Retinal pigment epithelial cell (primary cell): ENCODE measurements around the gene ATR.
"Not testable (repeated sequence)": the region's sequence is repeated elsewhere in the genome, so short reads cannot be mapped to it uniquely, and the experiment has no call there.

Source experiments
- DNase-seq: peaks from one replicate; pipeline ENCODE4 v3.0.0-alpha.2; 2010; ENCODE audit warnings: low read depth
- H3K4me3 ChIP-seq: 2 replicates; pipeline ENCODE4 v1.5.1; 2011; ENCODE audit warnings: mild to moderate bottlenecking, low read length, control low read depth, moderate library complexity
- TF ChIP-seq, protein P1 (sequence below): conservative IDR thresholded peaks from 2 replicates; pipeline ENCODE4 v1.5.1; 2011; ENCODE audit warnings: low read depth, low read length, control low read depth, inconsistent platforms

The ATR gene

DNA sequence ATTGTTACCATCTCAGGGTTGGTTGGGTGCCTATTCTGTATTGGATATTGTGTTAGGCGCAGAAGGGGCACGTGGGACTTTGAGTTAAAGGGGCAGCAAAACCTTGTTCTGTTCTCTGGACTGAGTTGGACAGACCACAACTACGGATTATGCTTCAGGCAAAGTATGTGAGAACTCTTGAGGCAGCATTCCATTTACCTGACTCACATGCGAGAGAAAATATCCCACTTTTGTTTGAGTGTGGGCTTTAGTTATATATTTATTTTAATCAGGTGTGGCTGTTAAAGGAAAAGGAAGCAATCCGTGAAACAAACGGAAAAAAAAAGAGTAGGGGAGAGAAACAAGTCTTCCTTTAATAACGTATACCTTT lies 17.0 kb upstream of the ATR start:
- H3K4me3 ChIP-seq: peak overlapping the region; percentile 82
- DNase-seq: peak; percentile 96
- TF ChIP-seq, protein P1, sequence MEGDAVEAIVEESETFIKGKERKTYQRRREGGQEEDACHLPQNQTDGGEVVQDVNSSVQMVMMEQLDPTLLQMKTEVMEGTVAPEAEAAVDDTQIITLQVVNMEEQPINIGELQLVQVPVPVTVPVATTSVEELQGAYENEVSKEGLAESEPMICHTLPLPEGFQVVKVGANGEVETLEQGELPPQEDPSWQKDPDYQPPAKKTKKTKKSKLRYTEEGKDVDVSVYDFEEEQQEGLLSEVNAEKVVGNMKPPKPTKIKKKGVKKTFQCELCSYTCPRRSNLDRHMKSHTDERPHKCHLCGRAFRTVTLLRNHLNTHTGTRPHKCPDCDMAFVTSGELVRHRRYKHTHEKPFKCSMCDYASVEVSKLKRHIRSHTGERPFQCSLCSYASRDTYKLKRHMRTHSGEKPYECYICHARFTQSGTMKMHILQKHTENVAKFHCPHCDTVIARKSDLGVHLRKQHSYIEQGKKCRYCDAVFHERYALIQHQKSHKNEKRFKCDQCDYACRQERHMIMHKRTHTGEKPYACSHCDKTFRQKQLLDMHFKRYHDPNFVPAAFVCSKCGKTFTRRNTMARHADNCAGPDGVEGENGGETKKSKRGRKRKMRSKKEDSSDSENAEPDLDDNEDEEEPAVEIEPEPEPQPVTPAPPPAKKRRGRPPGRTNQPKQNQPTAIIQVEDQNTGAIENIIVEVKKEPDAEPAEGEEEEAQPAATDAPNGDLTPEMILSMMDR: no peak

DNA sequence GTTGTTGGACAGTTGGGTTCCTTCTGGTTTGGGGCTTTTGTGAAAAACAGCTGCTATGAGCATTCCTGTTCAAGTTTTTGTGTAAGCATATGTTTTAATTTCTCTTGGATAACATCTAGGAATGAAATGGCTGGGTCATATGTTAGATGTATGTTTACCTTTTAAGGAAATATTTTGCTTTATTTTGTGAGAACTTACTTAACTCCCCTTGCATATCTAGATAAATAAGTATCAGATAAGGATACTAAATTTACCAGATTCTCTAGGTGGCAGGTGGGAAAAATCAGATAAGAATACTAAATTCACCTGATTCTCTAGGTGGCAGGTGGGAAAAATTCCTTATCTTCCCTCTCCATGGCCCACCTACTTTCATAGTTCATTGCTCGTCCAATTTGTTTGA lies 16.6 kb upstream of the ATR start:
- H3K4me3 ChIP-seq: no peak overlapping the region
- TF ChIP-seq, protein P1: no peak
- DNase-seq: no peak

DNA sequence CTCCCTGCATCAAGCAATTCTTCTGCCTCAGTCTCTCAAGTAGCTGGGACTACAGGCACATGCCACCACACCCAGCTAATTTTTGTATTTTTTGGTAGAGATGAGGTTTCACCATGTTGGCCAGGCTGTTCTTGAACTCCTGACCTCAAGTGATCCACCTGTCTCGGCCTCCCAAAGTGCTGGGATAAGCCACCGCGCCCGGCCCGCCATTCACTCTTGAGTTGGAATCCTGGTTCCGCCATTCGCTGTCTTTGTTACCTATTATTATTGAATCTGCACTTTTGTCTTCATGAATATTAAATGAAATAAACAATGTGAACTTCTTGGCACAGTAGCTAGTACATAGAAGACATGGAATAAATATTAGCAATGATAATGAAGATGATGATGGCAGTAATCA lies 13.7 kb upstream of the ATR start:
- not testable (repeated sequence) for H3K4me3 ChIP-seq, DNase-seq

DNA sequence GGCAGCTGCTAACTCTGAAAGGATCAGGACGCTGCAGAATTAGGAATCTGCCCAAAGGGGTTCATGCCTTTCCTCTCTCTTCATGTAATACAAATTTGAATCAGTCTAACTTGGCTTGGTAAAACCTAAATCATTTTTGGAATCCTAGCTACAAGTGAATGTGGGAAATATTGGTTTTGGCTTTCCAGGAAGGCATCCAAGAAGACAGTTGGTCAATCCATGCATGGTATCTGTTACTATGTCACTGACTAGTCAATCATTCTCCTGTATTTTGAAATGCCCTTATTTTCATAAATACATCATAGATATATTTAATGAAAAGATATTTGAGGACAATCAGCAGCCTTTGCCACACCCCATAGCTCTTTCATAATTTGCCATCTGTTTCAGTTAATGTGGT lies 10.2 kb upstream of the ATR start:
- no peak for DNase-seq
- H3K4me3 ChIP-seq: no peak overlapping the region
- TF ChIP-seq, protein P1: no peak

DNA sequence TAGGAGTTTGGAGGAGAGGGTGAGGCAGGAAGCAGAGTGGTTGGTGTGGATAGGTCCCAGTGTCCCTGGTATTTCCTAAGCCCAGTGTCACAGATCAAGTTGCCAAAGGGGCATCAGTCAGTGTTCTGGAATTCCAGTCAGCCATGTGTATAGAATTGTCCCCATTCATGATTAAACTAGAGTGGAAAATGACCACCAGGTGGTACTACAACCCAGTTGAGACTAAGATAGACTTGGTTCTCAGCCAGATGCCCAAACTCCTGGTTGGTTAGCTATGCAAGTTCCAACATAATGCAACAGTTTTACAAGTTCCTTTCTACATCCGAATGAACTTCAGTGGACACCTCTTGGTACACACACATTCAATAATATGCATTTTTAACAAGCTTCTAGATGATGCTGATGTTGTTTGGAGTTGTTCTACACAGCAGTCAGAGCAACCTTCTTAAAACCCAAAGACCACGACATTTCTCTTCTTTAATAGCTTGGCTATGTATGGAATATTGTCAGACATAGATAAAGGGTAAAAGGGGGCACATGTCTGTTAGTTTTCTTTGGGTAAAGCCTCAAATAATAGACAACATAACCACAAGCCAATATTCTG lies 8.4 kb upstream of the ATR start:
- H3K4me3 ChIP-seq: no peak overlapping the region
- DNase-seq: peak; percentile 51
- TF ChIP-seq, protein P1: peak; percentile 66

DNA sequence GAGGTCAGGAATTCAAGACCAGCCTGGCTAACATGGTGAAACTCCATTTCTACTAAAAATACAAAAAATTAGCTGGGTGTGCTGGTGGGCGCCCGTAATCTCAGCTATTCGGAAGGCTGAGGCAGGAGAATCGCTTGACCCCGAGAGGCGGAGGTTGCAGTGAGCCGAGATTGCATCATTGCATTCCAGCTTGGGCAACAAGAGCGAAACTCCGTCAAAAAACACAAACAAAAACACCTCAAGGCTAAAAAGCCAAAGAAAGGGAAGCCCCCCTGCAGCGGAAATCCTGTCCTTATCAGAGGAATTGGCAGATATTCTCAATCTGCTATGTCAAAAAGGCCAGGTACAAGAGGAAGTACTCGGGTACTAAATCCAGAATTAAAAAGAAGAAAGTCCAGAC lies 2.5 kb upstream of the ATR start:
- not testable (repeated sequence) for H3K4me3 ChIP-seq, DNase-seq

DNA sequence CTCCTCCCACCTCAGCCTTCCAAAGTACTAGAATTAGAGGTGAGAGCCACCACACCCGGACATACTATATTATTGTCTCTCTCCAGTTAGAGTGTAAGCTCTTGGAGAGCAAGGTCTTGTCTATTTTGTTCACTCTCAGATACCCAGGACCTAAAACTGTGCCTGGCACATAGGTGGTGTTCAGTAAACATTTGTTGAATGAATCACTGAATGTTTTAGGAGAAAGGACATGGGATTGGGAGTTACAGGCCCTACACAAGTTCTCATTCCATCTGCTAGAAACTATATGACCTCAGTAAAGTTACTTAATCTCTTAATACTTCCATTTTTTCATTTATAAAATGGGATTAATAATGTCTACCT lies 1.5 kb upstream of the ATR start:
- no peak overlapping the region for H3K4me3 ChIP-seq
- TF ChIP-seq, protein P1: no peak
- DNase-seq: no peak

DNA sequence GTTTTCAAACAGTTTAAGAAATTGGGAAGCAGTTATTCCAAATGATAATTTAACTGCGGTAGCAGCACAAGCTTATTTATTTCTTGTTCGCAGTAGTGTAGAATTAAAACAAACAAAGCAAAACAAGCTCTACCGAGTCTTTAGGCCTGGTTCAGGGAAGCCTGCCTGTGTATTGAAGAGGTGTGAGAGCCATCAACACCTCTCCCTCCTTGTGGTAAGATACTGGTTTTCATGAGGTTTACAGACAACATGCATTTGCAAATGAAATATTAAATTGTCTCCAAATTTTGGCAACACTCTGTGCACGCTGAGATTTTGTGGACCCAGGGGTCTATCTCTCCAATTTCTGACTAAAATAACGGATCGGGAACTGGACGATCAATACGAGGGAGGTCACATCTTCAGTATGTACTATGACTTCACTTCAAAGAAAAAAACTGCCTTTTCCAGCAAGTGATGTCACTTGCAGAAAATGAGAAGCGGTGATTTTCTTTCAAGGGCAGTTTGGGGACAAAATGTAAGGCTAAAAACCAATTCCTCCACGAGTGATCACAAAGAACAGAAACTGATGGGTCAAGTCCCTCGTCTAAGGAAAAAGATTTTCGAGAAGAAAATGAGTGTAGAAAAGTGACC lies 721 bp downstream of the ATR start:
- DNase-seq: no peak
- H3K4me3 ChIP-seq: peak overlapping the region; percentile 83
- TF ChIP-seq, protein P1: no peak
